ENCODE measurements around the gene PLCG2. TPM values are rescaled to one million over a fixed set of nuclear protein-coding genes. Genes with fewer than 3 reads are reported as not detected.

Gene PLCG2
- total and polyA plus RNA-seq, 7 donors = 1.6 to 24.8 (median 3.6) TPM

- Histone ChIP-seq H3K4me1 (no peaks in the 10 kb centered on the region), H3K36me3 (no peaks in the 10 kb centered on the region), H3K9me3 (no peaks in the 10 kb centered on the region), H3K4me3 (no peak overlapping the region), H3K27ac (no peak overlapping the region), H3K27me3 (no peaks in the 10 kb centered on the region)
- DNase-seq = no peak
- no peak for TF ChIP-seq CTCF (IDR thresholded peaks at IDR 0.05)
- no peak for TF ChIP-seq POLR2AphosphoS5 (IDR thresholded peaks at IDR 0.05)
- TF ChIP-seq POLR2A (IDR thresholded peaks at IDR 0.05) = no peak
- no peak for TF ChIP-seq EP300 (IDR thresholded peaks at IDR 0.05)
- WGBS, 2 donors = 61 to 83% methylated on average over 10 of the region's 10 CpGs
- intact Hi-C loops (cut with DNase I) = no loop called here
Measured at GRCh38 chr16:81821436-81822128, 42.5 kb downstream of the PLCG2 start.

DNA sequence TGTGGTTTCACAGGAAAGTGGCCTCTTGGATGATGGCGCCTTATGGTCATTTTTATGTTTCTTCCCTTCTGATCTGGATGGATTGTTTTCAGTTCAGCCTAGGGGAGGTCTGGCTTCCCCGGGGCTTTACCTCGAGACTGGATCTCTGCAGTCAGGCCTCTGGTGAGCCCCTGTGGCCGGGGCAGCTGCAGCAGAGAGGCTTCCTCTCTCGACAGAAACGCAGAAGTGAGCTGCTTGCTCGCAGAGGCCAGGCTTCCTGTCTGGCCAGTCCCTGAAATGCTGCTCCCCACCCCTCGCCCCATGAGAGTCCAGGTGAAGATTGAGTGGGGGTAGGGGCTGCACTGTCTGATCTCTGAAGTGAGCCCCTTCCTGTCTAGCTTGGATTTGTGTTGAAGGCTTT lies 44.0 kb downstream of the PLCG2 start:
- no peaks in the 10 kb centered on the region for H3K27me3 ChIP-seq
- TF ChIP-seq CTCF (IDR thresholded peaks at IDR 0.05) (no peak), POLR2A (IDR thresholded peaks at IDR 0.05) (no peak), EP300 (IDR thresholded peaks at IDR 0.05) (no peak), POLR2AphosphoS5 (IDR thresholded peaks at IDR 0.05) (no peak)
- DNase-seq = no peak
- intact Hi-C loops (cut with DNase I) = no loop called here
- H3K9me3 ChIP-seq = no peaks in the 10 kb centered on the region
- peak overlapping the region in 1 of 4 donors; percentile 14 for H3K27ac ChIP-seq
- no peaks in the 10 kb centered on the region for H3K4me1 ChIP-seq
- no peak overlapping the region for H3K4me3 ChIP-seq
- 32 to 47% methylated on average over 8 of the region's 8 CpGs for WGBS, 2 donors
- no peaks in the 10 kb centered on the region for H3K36me3 ChIP-seq

DNA sequence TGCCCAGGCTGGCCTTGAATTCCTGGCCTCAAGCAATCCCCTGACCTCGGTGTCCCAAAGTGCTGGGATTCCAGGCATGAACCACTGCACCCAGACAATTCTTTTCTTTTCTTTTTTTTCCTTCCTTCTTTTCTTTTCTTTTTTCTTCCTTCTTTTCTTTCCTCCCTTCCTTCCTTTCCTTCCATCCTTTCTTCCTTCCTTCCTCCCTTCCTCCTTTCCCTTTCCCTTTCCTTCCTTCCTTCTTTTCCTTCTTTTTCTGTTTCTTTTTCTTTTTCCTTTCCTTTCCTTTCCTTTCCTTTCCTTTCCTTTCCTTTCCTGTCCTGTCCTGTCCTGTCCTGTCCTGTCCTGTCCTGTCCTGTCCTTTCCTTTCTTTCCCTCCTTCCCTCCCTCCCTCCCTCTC lies 44.6 kb downstream of the PLCG2 start:
- TF ChIP-seq CTCF (IDR thresholded peaks at IDR 0.05) = no peak
- no peak for TF ChIP-seq POLR2A (IDR thresholded peaks at IDR 0.05)
- TF ChIP-seq POLR2AphosphoS5 (IDR thresholded peaks at IDR 0.05) = no peak
- TF ChIP-seq EP300 (IDR thresholded peaks at IDR 0.05) = no peak
- Histone ChIP-seq H3K27ac (no peak overlapping the region), H3K27me3 (no peaks in the 10 kb centered on the region), H3K36me3 (no peaks in the 10 kb centered on the region), H3K4me1 (no peaks in the 10 kb centered on the region), H3K9me3 (no peaks in the 10 kb centered on the region), H3K4me3 (no peak overlapping the region)
- DNase-seq = no peak
- intact Hi-C loops (cut with DNase I) = no loop called here
- WGBS, 2 donors = 72 to 74% methylated on average over 1 of the region's 1 CpG

- DNase-seq = no peak
- H3K4me3 ChIP-seq = no peak overlapping the region
- H3K27me3 ChIP-seq = no peaks in the 10 kb centered on the region
- WGBS, 2 donors = 85 to 87% methylated on average over 5 of the region's 5 CpGs
- no peaks in the 10 kb centered on the region for H3K9me3 ChIP-seq
- TF ChIP-seq CTCF (IDR thresholded peaks at IDR 0.05) (no peak), POLR2AphosphoS5 (IDR thresholded peaks at IDR 0.05) (no peak), EP300 (IDR thresholded peaks at IDR 0.05) (no peak), POLR2A (IDR thresholded peaks at IDR 0.05) (no peak)
- H3K36me3 ChIP-seq = no peaks in the 10 kb centered on the region
- H3K4me1 ChIP-seq = no peaks in the 10 kb centered on the region
- H3K27ac ChIP-seq = no peak overlapping the region
- intact Hi-C loops (cut with DNase I) = no loop called here
Measured at GRCh38 chr16:81826523-81826922, 47.4 kb downstream of the PLCG2 start.
